ENCODE measurements around the gene CDC34.
"Not testable (repeated sequence)": the region's sequence is repeated elsewhere in the genome, so short reads cannot be mapped to it uniquely, and the experiment has no call there.

Gene CDC34

GRCh38 chr19:573519-573825, 41.9 kb downstream of the CDC34 start:
- no peak for DNase-seq (ENCODE audit: low spot score)

- no peak for DNase-seq (ENCODE audit: low spot score)
These were observed 43.3 kb downstream of the CDC34 start for GRCh38 chr19:574658-575526.

DNA sequence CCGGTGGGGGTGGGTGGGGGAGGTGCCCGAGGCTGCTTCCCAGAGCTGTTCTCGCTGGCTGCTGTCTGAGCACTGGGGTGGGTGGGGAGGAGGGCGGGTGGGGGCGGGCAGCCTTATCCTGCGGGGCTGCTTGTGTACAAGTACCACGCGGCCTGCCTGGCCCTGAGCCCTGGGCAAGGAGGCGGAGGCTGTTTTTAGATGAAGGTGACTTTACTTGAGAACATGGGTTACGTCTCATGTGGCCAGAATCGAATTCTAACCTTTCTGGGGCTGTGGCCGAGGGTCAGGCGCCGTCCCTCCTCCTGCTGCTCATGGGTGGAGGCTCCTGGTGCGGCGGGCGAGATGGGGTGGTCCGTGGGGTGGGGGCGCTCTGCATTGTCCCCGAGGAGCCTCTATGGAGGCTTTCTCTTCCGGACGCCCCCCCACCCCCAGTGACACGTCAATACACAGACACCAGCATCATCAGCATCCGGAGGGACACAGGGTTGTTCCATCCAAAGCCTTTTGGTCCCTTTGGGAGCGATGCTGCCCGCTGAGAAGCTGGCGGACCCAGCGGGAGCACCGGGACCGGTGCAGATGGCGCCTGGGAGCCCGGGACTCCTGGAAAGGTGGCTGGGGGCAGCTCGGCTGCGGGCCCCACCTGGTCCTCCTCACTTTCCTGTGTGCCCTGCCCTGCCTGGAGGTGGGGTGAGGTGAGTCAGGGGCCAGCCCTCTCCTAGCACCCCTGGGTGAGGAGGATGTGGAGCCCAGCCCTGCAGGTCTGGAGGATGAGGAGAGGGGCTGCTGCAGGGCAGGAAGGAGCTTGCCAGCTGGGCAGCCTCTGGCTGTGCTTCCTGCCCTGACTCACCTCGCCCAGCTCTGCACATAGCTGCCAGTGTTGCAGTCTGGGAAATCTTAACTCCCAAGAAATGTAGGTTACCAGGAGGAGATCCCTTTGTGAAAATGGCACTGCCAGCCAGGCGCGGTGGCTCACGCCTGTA, 44.3 kb downstream of the CDC34 start:
- no peak for DNase-seq (ENCODE audit: low spot score)

GRCh38 chr19:576768-577438, 45.3 kb downstream of the CDC34 start:
- no peak for DNase-seq (ENCODE audit: low spot score)

- no peak for DNase-seq (ENCODE audit: low spot score)
These were observed 46.2 kb downstream of the CDC34 start for GRCh38 chr19:577439-578392.

- DNase-seq (ENCODE audit: low spot score) = no peak
These were observed 47.7 kb downstream of the CDC34 start for GRCh38 chr19:579111-579841.

GRCh38 chr19:579842-580155, 48.2 kb downstream of the CDC34 start:
- DNase-seq (ENCODE audit: low spot score) = no peak

- no peak for DNase-seq (ENCODE audit: low spot score)
These were observed 48.8 kb downstream of the CDC34 start for GRCh38 chr19:580274-580835.

DNA sequence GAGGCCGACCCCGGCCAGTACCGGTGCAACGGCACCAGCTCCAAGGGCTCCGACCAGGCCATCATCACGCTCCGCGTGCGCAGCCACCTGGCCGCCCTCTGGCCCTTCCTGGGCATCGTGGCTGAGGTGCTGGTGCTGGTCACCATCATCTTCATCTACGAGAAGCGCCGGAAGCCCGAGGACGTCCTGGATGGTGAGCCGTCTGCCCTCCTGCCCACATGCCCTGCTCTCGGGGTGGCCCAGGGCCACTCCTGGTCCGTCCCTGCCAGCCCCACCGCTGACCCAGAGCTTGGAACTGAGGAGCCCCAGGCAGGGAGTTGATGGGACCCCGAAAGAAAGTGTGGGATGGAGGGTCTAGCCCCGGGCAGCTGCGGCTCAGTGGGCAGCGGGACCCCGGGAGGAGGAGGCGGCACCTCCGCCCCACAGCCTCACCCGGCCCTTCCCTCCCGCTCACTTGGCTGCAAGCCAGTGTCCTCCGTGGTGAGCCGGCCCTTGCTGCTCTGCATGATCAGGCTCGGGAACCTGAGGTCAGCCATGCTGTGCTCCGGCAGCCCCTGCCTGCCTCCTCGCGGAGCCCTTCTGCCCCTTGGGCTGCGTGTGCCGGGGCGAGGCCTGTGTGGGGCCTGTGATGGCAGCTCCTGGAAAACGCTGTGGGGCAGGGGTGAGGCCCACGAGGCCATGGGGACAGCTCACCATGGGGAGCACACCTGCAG, 50.0 kb downstream of the CDC34 start:
- no peak for DNase-seq (ENCODE audit: low spot score)

DNA sequence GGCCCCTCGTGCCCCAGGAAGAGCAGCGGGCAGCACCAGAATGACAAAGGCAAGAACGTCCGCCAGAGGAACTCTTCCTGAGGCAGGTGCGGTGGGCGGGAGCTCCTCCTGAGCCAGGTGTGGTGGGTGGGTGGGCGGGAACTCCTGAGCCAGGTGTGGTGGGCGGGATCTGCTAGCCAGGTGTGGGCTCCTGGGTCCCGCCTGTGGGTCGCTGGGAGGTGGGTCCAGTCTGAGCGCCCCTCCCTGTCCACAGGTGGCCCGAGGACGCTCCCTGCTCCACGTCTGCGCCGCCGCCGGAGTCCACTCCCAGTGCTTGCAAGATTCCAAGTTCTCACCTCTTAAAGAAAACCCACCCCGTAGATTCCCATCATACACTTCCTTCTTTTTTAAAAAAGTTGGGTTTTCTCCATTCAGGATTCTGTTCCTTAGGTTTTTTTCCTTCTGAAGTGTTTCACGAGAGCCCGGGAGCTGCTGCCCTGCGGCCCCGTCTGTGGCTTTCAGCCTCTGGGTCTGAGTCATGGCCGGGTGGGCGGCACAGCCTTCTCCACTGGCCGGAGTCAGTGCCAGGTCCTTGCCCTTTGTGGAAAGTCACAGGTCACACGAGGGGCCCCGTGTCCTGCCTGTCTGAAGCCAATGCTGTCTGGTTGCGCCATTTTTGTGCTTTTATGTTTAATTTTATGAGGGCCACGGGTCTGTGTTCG, 51.1 kb downstream of the CDC34 start:
- no peak for DNase-seq (ENCODE audit: low spot score)

DNA sequence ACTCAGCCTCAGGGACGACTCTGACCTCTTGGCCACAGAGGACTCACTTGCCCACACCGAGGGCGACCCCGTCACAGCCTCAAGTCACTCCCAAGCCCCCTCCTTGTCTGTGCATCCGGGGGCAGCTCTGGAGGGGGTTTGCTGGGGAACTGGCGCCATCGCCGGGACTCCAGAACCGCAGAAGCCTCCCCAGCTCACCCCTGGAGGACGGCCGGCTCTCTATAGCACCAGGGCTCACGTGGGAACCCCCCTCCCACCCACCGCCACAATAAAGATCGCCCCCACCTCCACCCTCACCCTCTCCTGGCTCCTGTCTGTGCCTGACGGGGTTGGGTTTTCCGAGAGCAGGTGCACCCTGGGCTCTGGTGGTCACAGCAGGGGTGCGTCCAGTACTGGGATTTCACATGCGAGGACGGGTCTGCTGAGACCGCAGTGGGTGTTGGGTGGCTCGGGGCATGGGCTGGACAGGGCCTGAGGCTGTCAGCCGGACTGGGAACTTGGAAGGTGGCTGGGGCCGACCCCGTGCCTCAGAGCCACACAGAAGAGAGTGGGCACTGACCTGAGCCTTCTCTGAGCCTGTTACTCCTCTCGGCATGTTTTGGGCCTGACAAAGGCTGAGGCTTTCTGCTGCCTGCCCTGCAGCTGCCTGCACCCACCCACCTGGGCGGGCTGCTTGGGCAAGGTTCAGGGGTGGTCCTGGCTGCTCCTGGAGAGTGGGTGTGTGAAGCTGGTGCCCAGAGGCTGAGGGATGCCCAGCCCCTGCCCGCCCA, 51.8 kb downstream of the CDC34 start:
- DNase-seq (ENCODE audit: low spot score) = no peak

- DNase-seq (ENCODE audit: low spot score) = no peak
These were observed 52.3 kb downstream of the CDC34 start for GRCh38 chr19:583968-584239.

GRCh38 chr19:584240-585001, 52.9 kb downstream of the CDC34 start:
- DNase-seq (ENCODE audit: low spot score) = no peak

GRCh38 chr19:585146-585545, 53.6 kb downstream of the CDC34 start:
- DNase-seq (ENCODE audit: low spot score) = not testable (repeated sequence)

GRCh38 chr19:585551-586110, 54.1 kb downstream of the CDC34 start:
- no peak for DNase-seq (ENCODE audit: low spot score)

DNA sequence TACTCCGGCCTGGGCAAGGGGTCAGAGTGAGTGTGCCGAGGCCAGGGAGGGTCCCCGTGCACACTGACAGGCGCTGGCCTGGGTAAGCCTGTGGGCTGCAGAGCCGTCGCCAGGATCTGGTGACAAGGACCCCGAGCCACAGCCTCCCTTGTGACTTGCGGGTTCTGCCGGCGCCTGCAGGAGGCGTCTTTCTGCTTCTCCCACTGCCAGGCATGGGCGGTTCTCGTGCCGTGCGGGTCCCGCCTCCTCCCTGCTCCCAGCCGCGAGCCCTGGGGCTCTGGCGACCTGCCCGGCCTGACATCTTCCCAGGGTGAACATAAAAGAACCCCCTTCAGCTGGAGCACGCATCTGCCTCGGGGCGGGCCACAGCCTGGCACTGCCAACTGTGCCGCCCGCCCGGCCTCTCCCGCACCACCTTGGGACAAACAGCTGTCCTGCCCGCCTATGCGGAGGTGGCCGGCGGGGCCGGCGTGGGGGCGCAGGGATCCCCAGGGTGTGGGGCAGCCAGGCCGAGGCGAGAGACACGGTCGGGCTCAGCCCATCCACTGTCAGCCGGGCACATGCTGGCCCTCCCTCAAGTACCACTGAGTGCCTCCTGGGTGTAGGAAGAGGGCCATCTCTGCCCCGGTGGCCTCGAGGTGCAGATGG, 56.7 kb downstream of the CDC34 start:
- DNase-seq (ENCODE audit: low spot score) = peak; percentile 84

Measured in COLO829 (cell line).